Measurements from ENCODE around the gene PTPN2.

PTPN2 gene

DNA sequence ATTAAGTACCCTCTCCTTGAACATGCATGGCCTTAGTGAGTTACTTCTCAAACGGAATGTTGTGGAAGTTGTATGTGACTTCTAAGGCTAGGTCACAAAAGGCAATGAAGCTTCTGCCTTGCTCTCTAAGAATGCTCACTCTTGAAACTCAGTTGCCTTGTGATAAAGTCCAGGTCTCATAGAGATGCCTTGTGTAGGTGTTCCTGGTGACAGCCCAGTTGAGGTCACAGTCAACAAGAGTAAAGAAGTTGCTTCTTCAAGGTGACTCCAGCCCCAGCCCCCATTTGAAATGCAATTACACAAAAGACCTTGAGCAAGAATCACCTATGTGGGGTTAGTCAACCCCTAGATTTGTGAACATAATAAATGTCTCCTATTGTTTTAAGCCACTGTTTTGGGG lies 35.6 kb downstream of the PTPN2 start:
- Histone ChIP-seq H2AFZ (ENCODE audit: low read depth, low read length) (no peak overlapping the region), H4K20me1 (ENCODE audit: insufficient read depth, low read length) (no peaks in the 10 kb centered on the region), H3K9ac (ENCODE audit: low read depth, low read length) (no peak overlapping the region), H3K9me3 (ENCODE audit: insufficient read depth, low read length, severe bottlenecking) (no peaks in the 10 kb centered on the region), H3K27ac (ENCODE audit: low read length) (peak overlapping the region; percentile 13; the same call in 1 of the 2 replicates), H3K4me2 (ENCODE audit: insufficient read depth, low read length) (no peak overlapping the region), H3K79me2 (ENCODE audit: insufficient read depth, low read length) (peaks cover 95% of the 10 kb centered on the region), H3K4me3 (ENCODE audit: low read depth in 1 of 2, low read length in 2 of 2) (no peak overlapping the region), H3K4me1 (ENCODE audit: insufficient read depth, low read length) (peaks cover 39% of the 10 kb centered on the region), H3K27me3 (ENCODE audit: insufficient read depth, low read length, poor library complexity) (no peaks in the 10 kb centered on the region), H3K36me3 (ENCODE audit: insufficient read depth, low read length) (peaks cover 47% of the 10 kb centered on the region)
- TF ChIP-seq EZH2 (IDR thresholded peaks at IDR 0.05; ENCODE audit: borderline replicate concordance, low read depth, low read length, severe bottlenecking) (no peak), CTCF (IDR thresholded peaks at IDR 0.05; ENCODE audit: borderline replicate concordance, extremely low read depth, low read length, poor library complexity, severe bottlenecking) (no peak)
- ATAC-seq (ENCODE audit: insufficient read depth, low read depth) (no peak), DNase-seq (no peak)

GRCh38 chr18:12844391-12844790 lies 39.6 kb downstream of the PTPN2 start:
- TF ChIP-seq CTCF (IDR thresholded peaks at IDR 0.05; ENCODE audit: borderline replicate concordance, extremely low read depth, low read length, poor library complexity, severe bottlenecking) (no peak), EZH2 (IDR thresholded peaks at IDR 0.05; ENCODE audit: borderline replicate concordance, low read depth, low read length, severe bottlenecking) (no peak)
- no peak for ATAC-seq (ENCODE audit: insufficient read depth, low read depth)
- Histone ChIP-seq H3K4me3 (ENCODE audit: low read depth in 1 of 2, low read length in 2 of 2) (no peak overlapping the region), H3K4me1 (ENCODE audit: insufficient read depth, low read length) (peaks cover 79% of the 10 kb centered on the region), H3K36me3 (ENCODE audit: insufficient read depth, low read length) (peaks cover 49% of the 10 kb centered on the region), H3K9ac (ENCODE audit: low read depth, low read length) (0 out of 2 replicates have a peak overlapping the region, but pooled peaks have one; percentile 7), H3K79me2 (ENCODE audit: insufficient read depth, low read length) (peaks cover 94% of the 10 kb centered on the region), H3K4me2 (ENCODE audit: insufficient read depth, low read length) (no peak overlapping the region), H4K20me1 (ENCODE audit: insufficient read depth, low read length) (peaks cover 5% of the 10 kb centered on the region; the same call in 1 of the 2 replicates), H3K27ac (ENCODE audit: low read length) (peak overlapping the region; percentile 72), H3K9me3 (ENCODE audit: insufficient read depth, low read length, severe bottlenecking) (no peaks in the 10 kb centered on the region), H2AFZ (ENCODE audit: low read depth, low read length) (no peak overlapping the region), H3K27me3 (ENCODE audit: insufficient read depth, low read length, poor library complexity) (no peaks in the 10 kb centered on the region)
- no peak for DNase-seq

GRCh38 chr18:12843420-12844350 lies 40.4 kb downstream of the PTPN2 start:
- H3K27ac ChIP-seq (ENCODE audit: low read length), result peak overlapping the region; percentile 72
- no peak overlapping the region for H2AFZ ChIP-seq (ENCODE audit: low read depth, low read length)
- DNase-seq, result peak; percentile 47
- 0 out of 2 replicates have a peak overlapping the region, but pooled peaks have one; percentile 7 for H3K9ac ChIP-seq (ENCODE audit: low read depth, low read length)
- peaks cover 5% of the 10 kb centered on the region; the same call in 1 of the 2 replicates for H4K20me1 ChIP-seq (ENCODE audit: insufficient read depth, low read length)
- H3K9me3 ChIP-seq (ENCODE audit: insufficient read depth, low read length, severe bottlenecking), result no peaks in the 10 kb centered on the region
- peak; percentile 52 for ATAC-seq (ENCODE audit: insufficient read depth, low read depth)
- H3K79me2 ChIP-seq (ENCODE audit: insufficient read depth, low read length), result peaks cover 93% of the 10 kb centered on the region
- TF ChIP-seq EZH2 (IDR thresholded peaks at IDR 0.05; ENCODE audit: borderline replicate concordance, low read depth, low read length, severe bottlenecking) (no peak), CTCF (IDR thresholded peaks at IDR 0.05; ENCODE audit: borderline replicate concordance, extremely low read depth, low read length, poor library complexity, severe bottlenecking) (no peak)
- peaks cover 86% of the 10 kb centered on the region for H3K4me1 ChIP-seq (ENCODE audit: insufficient read depth, low read length)
- no peaks in the 10 kb centered on the region for H3K27me3 ChIP-seq (ENCODE audit: insufficient read depth, low read length, poor library complexity)
- peaks cover 45% of the 10 kb centered on the region for H3K36me3 ChIP-seq (ENCODE audit: insufficient read depth, low read length)
- H3K4me2 ChIP-seq (ENCODE audit: insufficient read depth, low read length), result no peak overlapping the region
- H3K4me3 ChIP-seq (ENCODE audit: low read depth in 1 of 2, low read length in 2 of 2), result no peak overlapping the region
